Activated naive CD8-positive, alpha-beta T cell (primary cell): ENCODE measurements around the gene ELL2.
"Not testable (repeated sequence)": the region's sequence is repeated elsewhere in the genome, so short reads cannot be mapped to it uniquely, and the experiment has no call there.

ENCODE experiments used
- H3K27ac Mint-ChIP-seq: one replicate; pipeline ENCODE4 v1.8.0; 2021; ENCODE audit warnings: mixed read lengths
- H3K27me3 Mint-ChIP-seq: one replicate; pipeline ENCODE4 v1.8.0; 2021; ENCODE audit warnings: mixed read lengths
- H3K36me3 Mint-ChIP-seq: one replicate; pipeline ENCODE4 v1.8.0; 2021; ENCODE audit warnings: mixed read lengths
- H3K4me1 Mint-ChIP-seq: one replicate; pipeline ENCODE4 v1.8.0; 2021; ENCODE audit warnings: low read depth, mixed read lengths
- H3K4me3 Mint-ChIP-seq: one replicate; pipeline ENCODE4 v1.8.0; 2021; ENCODE audit warnings: mild to moderate bottlenecking, mixed read lengths
- H3K9me3 Mint-ChIP-seq: one replicate; pipeline ENCODE4 v1.8.0; 2021; ENCODE audit warnings: low read depth, mixed read lengths

Gene ELL2

DNA sequence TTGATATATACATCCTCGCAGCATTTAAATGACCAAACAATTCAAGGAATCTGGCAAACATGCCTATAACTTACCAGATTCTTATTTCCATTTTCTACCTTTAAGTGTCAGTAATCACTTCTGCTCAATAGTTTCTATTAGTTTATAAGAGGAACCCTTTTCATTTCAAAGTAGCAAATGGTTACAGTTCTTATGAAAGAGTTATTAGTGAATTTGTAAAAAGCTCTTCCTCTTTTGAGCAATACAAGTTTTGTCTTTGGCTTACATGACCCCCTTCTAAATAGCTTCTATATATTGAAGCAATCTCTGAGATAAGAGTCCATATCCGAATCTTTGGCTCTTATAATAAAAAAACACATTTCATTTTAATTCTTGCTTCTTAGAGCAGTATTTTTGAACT is 42.0 kb downstream of the ELL2 start:
- peaks cover 17% of the 10 kb centered on the region for H3K36me3 Mint-ChIP-seq
- no peaks in the 10 kb centered on the region for H3K27me3 Mint-ChIP-seq
- H3K9me3 Mint-ChIP-seq, result no peaks in the 10 kb centered on the region

DNA sequence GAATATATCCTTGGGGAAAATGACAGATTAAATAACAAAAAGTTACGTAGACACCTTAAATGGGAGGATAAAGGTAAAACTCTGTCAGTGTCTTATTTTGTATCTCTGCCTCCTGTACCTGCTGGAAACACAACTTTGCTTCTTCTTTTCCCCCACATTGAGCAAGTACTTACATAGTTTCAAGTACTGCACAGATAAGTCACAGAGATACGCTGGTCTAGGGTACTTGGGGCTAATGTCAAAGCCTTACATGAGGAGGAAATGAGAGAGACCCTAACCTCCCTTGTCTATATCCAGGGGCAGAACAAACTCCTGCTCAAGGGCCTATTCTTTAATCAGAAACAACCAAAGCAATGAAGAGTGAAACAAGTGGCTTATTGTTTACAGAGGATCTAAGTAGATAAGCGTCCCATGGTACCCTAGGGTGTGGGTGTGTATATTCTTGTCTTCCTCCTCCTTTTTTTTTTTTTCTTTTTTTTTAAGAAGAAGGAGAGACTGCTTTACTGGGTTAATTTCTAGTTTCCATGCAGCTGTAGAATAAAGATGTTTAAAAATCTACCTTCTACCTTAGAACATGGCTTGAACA is 43.1 kb downstream of the ELL2 start:
- H3K4me3 Mint-ChIP-seq, result no peak overlapping the region
- peaks cover 15% of the 10 kb centered on the region for H3K4me1 Mint-ChIP-seq
- peaks cover 18% of the 10 kb centered on the region for H3K36me3 Mint-ChIP-seq
- no peaks in the 10 kb centered on the region for H3K9me3 Mint-ChIP-seq
- no peaks in the 10 kb centered on the region for H3K27me3 Mint-ChIP-seq
- no peak overlapping the region for H3K27ac Mint-ChIP-seq

More for the DNA sequence above, 42.0 kb downstream of the ELL2 start:
- Mint-ChIP-seq H3K4me3 (no peak overlapping the region), H3K4me1 (peaks cover 20% of the 10 kb centered on the region), H3K27ac (no peak overlapping the region)

DNA sequence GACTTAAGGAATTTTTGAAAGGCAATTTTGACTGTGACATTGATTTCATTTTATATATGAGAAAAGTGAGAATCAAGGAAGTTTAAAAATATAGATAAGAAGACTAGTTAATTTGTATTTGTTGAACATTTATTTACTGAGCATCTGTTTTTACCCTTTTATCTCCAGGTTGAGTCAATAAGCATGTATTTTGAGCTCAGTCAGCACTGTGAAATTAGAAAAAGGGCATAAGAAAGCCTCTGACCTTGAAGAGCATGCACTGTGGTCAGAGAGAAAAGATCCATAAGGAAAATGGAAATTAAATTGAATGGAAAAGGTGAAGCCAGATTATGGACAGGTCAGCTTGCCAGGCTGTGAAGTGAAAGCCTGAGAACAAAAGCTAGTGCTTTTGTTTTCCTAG is 44.4 kb downstream of the ELL2 start:
- H3K4me1 Mint-ChIP-seq, result peaks cover 15% of the 10 kb centered on the region

DNA sequence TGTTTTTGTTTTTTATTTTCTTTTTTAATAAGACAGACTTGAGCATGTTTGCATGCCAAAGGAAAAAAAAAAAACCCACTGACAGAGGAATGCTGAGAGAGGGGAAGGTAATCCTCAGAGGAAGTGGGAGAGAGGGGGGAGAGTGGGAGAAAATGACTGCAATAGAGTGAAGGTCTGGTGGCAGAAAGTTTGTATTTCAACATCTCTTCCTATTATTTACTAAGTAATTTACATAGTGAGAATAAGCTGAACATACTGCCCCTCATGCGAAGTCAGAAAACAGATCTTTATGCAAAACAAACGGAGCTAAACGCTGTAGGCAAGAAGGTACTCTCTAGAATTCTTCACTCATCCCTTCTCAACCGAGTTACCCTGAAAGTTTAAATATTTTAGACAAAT is 45.0 kb downstream of the ELL2 start:
- H3K4me3 Mint-ChIP-seq, result no peak overlapping the region
- H3K9me3 Mint-ChIP-seq, result no peaks in the 10 kb centered on the region
- H3K27ac Mint-ChIP-seq, result no peak overlapping the region
- peaks cover 27% of the 10 kb centered on the region for H3K36me3 Mint-ChIP-seq
- H3K27me3 Mint-ChIP-seq, result no peaks in the 10 kb centered on the region
- peaks cover 15% of the 10 kb centered on the region for H3K4me1 Mint-ChIP-seq

More for the DNA sequence above, 44.4 kb downstream of the ELL2 start:
- H3K27ac Mint-ChIP-seq, result no peak overlapping the region
- H3K4me3 Mint-ChIP-seq, result no peak overlapping the region
- H3K9me3 Mint-ChIP-seq, result no peaks in the 10 kb centered on the region
- H3K36me3 Mint-ChIP-seq, result peaks cover 24% of the 10 kb centered on the region
- H3K27me3 Mint-ChIP-seq, result no peaks in the 10 kb centered on the region

DNA sequence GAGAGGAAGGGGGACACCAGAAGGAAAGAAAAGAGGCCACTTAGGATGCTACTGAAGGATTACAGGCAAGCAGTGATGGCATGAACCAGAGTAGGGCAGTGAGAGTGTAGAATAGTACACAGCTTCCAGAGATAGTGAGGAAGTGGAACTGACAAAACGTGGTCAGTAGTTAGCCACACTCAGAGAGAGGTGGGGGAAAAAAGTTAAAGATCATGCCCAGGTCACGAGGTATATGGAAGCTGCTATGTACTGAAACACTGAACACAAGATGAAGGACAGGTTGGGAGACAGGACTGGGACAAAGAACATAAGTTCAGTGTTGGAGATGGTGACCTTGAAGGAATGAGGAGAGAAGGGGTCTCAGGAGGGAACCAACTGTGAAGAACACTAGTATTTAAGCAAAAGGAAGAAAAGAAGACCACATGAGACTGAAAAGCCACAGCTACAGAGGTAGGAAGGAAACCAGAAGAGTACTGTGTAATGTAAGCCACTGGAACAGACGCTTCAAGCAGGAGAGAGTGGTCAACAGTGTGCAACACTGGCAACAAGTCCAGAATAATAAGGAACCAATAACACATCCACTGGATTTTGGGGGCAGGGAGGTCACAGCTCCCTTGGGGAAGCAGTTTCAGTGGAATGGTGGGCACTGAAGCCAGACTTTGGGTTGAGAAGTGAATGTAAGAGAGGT is 45.5 kb downstream of the ELL2 start:
- H3K4me1 Mint-ChIP-seq, result peaks cover 15% of the 10 kb centered on the region
- H3K4me3 Mint-ChIP-seq, result no peak overlapping the region
- H3K27me3 Mint-ChIP-seq, result no peaks in the 10 kb centered on the region
- peaks cover 27% of the 10 kb centered on the region for H3K36me3 Mint-ChIP-seq
- no peaks in the 10 kb centered on the region for H3K9me3 Mint-ChIP-seq
- no peak overlapping the region for H3K27ac Mint-ChIP-seq

DNA sequence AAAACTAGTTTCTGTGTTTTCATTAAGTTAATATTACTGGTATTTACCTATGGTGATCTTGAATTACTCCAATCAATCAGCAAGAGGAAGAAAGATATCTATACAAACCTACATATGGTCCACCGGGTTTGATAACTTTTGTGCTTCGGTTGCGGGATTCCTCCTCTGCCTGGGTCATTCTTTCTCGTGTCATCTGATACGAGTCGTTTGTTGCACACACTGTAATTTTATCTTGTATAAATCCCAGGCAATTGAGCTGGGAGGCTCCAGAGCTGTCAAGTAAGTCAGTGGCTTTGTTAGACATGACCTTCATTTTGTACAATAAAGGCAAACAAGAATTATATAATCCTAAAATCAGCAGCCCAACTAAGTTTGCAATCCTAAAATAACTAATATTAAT is 48.0 kb downstream of the ELL2 start:
- Mint-ChIP-seq H3K36me3 (peaks cover 31% of the 10 kb centered on the region), H3K27ac (no peak overlapping the region)

DNA sequence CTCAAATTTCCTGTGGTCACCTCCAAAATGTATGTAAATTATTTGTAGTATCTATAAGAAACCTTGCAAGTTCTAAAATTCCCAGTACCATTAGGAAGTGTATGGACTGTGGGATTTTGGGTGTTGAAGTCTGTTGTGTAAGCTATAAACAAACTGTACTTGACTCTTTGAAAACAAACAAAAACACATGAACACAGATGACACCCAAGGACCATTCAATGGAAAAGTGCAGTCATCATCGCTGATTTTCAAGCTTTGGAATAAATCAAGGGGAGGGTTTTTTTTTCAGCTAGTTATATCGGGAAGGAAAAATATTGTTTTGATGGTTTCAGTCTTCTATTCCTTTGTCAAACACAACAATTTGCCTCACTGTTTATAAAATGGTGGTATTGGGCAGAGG is 49.6 kb downstream of the ELL2 start:
- no peak overlapping the region for H3K27ac Mint-ChIP-seq
- H3K9me3 Mint-ChIP-seq, result no peaks in the 10 kb centered on the region

More for the DNA sequence above, 48.0 kb downstream of the ELL2 start:
- Mint-ChIP-seq H3K27me3 (no peaks in the 10 kb centered on the region), H3K9me3 (no peaks in the 10 kb centered on the region), H3K4me3 (no peak overlapping the region), H3K4me1 (peaks cover 13% of the 10 kb centered on the region)

DNA sequence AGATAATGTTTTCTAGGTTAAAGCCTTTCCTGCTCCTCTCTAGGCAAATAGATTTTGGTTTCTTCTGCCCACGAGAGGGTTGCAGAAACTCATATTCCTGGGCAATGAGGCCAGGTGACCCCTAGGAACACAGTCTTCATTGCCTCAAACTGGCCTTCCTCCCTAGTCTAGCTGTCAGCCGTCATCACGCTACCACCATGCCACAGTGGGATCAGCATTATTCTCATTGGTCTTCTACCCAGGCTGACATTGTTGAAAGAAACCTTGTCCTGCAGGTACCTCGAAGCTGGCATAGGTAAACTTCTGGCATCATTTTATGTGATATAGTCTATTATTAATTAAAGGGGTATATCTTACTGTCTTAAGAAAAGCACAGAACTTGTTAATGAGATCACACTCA is 51.1 kb downstream of the ELL2 start:
- Mint-ChIP-seq H3K4me1 (no peaks in the 10 kb centered on the region), H3K27ac (no peak overlapping the region), H3K9me3 (no peaks in the 10 kb centered on the region), H3K36me3 (peaks cover 27% of the 10 kb centered on the region), H3K27me3 (no peaks in the 10 kb centered on the region), H3K4me3 (no peak overlapping the region)

More for the DNA sequence above, 49.6 kb downstream of the ELL2 start:
- Mint-ChIP-seq H3K4me3 (no peak overlapping the region), H3K27me3 (no peaks in the 10 kb centered on the region), H3K36me3 (peaks cover 33% of the 10 kb centered on the region), H3K4me1 (peaks cover 10% of the 10 kb centered on the region)

DNA sequence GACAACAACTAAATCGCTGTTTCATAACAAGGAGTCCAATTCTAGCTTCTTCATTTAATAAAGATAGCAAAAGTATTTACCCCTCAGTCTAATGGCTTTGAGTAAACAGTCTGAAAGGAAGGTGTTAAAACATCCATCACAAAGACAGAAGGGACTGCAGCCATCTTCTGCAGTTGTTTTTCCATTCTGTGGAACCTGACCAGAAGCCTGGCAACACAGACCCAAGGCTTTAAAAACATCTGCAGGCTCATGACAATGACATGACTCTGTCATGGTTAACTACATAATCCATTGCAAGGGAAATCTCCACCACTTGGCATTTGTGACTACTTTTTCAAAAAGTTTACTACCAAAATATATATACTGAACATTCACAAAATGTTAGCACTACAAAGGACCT is 51.9 kb downstream of the ELL2 start:
- Mint-ChIP-seq H3K4me1 (no peaks in the 10 kb centered on the region), H3K4me3 (no peak overlapping the region), H3K27me3 (no peaks in the 10 kb centered on the region), H3K9me3 (no peaks in the 10 kb centered on the region), H3K27ac (no peak overlapping the region), H3K36me3 (peaks cover 28% of the 10 kb centered on the region)

DNA sequence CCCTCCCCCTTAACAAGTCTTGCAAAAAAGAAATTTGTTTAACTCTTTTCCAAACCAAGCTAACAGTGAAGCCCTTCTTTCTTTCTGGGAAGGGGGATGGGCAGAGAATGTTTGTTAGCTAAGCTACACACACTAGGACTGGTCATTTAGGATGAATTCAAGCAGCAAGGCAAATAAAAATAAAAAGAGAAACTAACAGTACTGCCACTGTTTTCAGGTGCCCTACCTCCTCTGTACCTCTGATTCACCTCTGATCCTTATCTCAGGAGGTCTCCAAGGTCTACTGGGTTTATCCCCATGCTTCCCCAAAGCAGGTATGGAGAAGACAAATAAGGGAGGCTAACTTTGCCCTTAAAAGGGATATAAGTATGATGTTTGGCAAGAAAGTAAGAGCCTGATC is 52.9 kb downstream of the ELL2 start:
- Mint-ChIP-seq H3K4me3 (no peak overlapping the region), H3K4me1 (no peaks in the 10 kb centered on the region), H3K36me3 (peaks cover 33% of the 10 kb centered on the region), H3K27me3 (no peaks in the 10 kb centered on the region), H3K27ac (peak overlapping the region; percentile 10), H3K9me3 (no peaks in the 10 kb centered on the region)

DNA sequence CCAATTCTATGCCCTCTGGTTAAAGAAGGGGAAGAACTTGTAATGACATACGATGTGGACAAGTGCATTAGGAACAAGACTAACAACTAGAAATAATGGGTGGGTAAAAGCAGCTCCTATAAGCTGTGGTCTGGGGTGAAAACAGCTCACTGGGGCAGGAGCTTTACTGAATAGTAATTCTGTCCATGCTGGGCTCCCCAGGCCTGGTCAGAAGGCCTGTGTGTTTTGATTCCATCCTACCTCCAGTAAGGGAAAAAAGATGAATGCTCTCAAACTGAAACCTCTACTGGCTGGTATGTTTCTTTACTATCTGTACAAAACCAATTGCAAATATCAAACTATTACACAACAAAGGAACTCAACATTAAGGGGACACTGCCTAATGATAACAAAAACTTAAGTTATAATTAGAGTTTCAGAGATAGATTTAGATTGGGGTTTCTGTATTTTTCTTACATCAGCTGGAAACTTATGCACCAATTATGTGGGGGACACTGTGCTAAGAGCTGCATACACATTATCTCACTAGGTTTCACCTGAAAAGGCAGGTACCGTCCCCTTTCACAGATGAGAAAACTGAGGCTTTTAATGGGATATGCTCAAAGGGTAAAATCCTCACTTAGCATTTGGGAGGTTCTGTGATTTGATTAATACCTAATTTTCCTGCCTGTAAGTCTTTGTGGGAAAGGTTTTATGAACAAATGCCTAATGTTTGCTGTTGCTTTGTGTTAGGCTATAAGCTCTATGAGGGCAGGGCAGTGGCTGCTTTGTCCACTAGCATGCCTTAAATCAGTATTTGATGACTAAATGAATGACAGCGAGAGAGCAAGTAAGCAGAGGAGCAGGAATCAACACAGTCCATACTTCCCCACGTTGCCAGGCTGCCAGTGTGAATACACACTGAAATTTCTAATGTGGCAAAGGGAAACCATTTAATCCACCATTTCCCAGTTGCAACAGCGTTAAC is 53.6 kb downstream of the ELL2 start:
- Mint-ChIP-seq H3K36me3 (peaks cover 32% of the 10 kb centered on the region), H3K4me3 (no peak overlapping the region), H3K27ac (no peak overlapping the region)

DNA sequence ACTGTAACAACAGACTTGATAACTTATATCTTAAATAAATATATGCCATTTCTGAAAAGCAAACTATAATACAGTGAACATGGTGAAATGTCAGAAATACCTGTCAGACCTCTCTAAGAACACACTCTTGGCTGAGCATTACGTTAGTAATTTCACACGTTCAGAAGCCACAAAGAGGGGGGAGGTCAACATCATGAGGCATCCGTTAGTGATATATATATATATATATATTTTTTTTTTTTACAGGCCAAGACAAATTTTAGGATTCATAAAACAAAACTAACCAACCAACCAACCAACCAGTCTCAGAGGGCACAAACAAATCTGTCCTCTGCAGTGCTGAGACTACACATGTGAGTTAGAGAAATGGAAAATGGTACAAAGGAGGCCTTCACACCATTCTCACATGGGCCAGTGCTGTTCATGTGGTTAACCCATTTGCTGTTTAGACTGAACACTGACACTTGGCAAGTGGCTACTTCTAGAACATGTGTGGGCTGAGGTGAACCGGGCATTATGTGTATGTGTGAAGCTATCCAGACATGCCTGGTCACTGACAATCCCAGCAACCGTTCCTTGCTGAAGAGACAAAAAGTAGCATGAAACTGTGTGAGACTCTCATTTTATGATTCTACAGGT is 54.5 kb downstream of the ELL2 start:
- no peaks in the 10 kb centered on the region for H3K4me1 Mint-ChIP-seq
- no peak overlapping the region for H3K4me3 Mint-ChIP-seq
- no peak overlapping the region for H3K27ac Mint-ChIP-seq
- peaks cover 28% of the 10 kb centered on the region for H3K36me3 Mint-ChIP-seq
- H3K9me3 Mint-ChIP-seq, result no peaks in the 10 kb centered on the region
- no peaks in the 10 kb centered on the region for H3K27me3 Mint-ChIP-seq

More for the DNA sequence above, 53.6 kb downstream of the ELL2 start:
- no peaks in the 10 kb centered on the region for H3K4me1 Mint-ChIP-seq
- H3K9me3 Mint-ChIP-seq, result no peaks in the 10 kb centered on the region
- no peaks in the 10 kb centered on the region for H3K27me3 Mint-ChIP-seq

DNA sequence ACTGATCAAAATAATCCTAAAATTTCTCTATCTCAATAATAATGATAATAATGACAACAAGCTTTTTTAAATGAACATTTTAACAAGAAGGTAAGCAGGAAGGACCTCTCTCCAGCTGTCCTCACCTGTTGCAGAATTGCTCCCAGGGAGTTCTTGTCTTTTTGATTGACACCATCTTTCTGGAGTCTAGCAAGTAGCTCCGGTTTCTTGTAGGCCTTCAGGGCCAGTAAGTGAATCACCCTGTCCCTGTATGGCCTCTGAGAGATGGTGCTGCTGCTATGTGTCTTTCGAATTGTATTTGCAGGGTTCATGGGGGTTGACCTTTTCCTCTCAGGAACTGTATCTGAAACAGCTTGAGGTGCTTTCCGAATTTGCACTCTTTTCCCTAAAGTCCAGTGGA is 55.3 kb downstream of the ELL2 start:
- not testable (repeated sequence) for H3K4me1 Mint-ChIP-seq, H3K27ac Mint-ChIP-seq, H3K9me3 Mint-ChIP-seq, H3K27me3 Mint-ChIP-seq, H3K4me3 Mint-ChIP-seq
- H3K36me3 Mint-ChIP-seq, result peaks cover 30% of the 10 kb centered on the region

DNA sequence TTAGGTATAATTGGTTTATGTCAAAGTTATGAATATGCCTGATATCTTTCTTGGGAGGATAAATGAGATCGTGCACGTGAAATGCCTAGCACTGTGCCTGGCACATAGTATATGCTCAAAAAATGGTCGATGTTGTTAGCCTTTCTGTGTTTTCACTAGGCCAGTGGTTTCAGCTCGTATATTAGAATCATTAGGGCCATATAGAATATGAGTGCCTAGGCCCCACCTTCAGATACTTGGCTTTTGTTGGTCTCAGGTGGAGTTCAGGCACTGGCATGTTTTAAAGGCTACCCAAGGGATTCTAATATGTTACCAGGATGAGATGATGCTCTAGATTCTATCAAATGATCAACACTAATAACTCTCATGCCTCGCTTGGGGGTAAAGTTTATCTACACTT is 56.8 kb downstream of the ELL2 start:
- Mint-ChIP-seq H3K4me1 (peaks cover 2% of the 10 kb centered on the region), H3K36me3 (peaks cover 23% of the 10 kb centered on the region), H3K27me3 (no peaks in the 10 kb centered on the region), H3K27ac (no peak overlapping the region), H3K4me3 (no peak overlapping the region), H3K9me3 (no peaks in the 10 kb centered on the region)

DNA sequence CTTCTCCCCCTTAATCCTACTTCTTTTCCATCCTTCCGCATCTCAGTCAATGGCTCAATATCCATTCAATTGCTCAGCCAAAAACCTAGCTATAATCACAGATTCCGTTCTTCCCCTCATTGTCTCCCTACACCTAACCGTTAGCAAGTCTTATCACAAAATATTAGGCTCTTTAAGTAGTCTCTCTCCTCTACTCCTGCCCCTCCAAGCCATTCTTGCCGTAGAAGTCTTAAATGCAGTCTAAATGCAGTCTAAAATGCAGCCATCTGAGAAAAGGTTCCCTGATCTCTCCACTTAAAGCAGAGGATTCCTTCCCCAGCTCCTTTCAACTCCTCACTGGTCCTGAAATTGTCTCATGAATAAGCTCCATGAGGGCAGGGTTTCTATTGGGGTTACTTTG is 57.8 kb downstream of the ELL2 start:
- Mint-ChIP-seq H3K36me3 (peaks cover 23% of the 10 kb centered on the region), H3K4me3 (no peak overlapping the region), H3K9me3 (no peaks in the 10 kb centered on the region), H3K27me3 (no peaks in the 10 kb centered on the region), H3K4me1 (peaks cover 2% of the 10 kb centered on the region), H3K27ac (no peak overlapping the region)
